ENCODE results near the gene SAMM50.
A peak's percentile ranks its signal among the peaks of the same experiment; 100 is the strongest.

Gene SAMM50

GRCh38 chr22:43955040-43955882 is at the start of gene SAMM50:
Gene SAMM50, plus strand, starts transcription at chr22:43955442. Its CDS starts 136 bp downstream, at chr22:43955578.
- peak within 1 kb of the TSS; percentile 94 for H3K4me3 ChIP-seq (ENCODE audit: low read depth, low read length)
- no peak for TF ChIP-seq CTCF (IDR thresholded peaks at IDR 0.05; ENCODE audit: control insufficient read depth, extremely low read depth, insufficient read depth)
- DNase-seq (ENCODE audit: low read depth), result peak; percentile 70

DNA sequence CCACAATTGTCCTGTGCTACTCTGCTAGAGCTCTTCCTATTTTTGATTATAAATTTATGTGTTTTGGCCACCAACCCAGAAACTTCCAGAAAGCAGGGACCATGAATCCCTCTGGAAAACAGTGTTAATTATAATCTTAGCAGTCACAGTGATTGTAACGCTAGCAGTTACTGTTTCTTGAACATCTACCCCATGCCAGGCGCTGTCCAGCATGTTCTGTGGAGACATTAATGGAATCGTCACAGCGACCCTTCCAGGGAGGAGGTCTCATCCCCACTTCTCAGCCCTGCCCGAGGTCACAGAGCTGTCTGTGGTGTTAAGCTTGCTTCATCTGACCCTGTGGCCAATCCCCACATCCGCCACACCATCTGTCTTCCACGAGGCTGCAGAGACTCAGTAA is 49.6 kb upstream of the SAMM50 start:
- DNase-seq (ENCODE audit: low read depth), result no peak
- TF ChIP-seq CTCF (IDR thresholded peaks at IDR 0.05; ENCODE audit: control insufficient read depth, extremely low read depth, insufficient read depth), result no peak
- no peak overlapping the region for H3K4me3 ChIP-seq (ENCODE audit: low read depth, low read length)

DNA sequence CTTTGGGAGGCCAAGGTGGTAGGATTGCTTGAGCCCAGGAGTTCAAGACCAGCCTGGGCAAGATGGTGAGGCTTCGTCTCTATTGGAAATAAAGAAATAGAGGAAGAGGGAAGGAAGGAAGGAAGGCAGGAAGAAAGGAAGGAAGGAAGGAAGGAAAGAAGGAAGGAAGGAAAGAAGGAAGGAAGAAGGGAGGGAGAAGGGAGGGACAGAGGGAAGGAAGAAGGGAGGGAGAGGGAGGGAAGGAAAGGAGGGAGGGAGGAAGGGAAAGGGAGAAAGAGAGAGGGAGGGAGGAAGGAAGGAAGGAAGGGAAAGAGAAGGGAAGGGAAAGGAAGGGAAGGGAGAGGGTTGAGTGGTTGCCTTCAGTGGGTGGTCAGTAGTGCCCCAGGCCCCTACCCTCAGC is 45.5 kb upstream of the SAMM50 start:
- H3K4me3 ChIP-seq (ENCODE audit: low read depth, low read length), result no peak overlapping the region

GRCh38 chr22:43910178-43910695 is 45.0 kb upstream of the SAMM50 start:
- TF ChIP-seq CTCF (IDR thresholded peaks at IDR 0.05; ENCODE audit: control insufficient read depth, extremely low read depth, insufficient read depth), result no peak
- no peak for DNase-seq (ENCODE audit: low read depth)
- H3K4me3 ChIP-seq (ENCODE audit: low read depth, low read length), result no peak overlapping the region

More for the DNA sequence above, 45.5 kb upstream of the SAMM50 start:
- TF ChIP-seq CTCF (IDR thresholded peaks at IDR 0.05; ENCODE audit: control insufficient read depth, extremely low read depth, insufficient read depth), result no peak
- DNase-seq (ENCODE audit: low read depth), result no peak

GRCh38 chr22:43911351-43911750 is 43.9 kb upstream of the SAMM50 start:
- no peak for TF ChIP-seq CTCF (IDR thresholded peaks at IDR 0.05; ENCODE audit: control insufficient read depth, extremely low read depth, insufficient read depth)
- DNase-seq (ENCODE audit: low read depth), result no peak
- no peak overlapping the region for H3K4me3 ChIP-seq (ENCODE audit: low read depth, low read length)

- no peak for DNase-seq (ENCODE audit: low read depth)
- no peak overlapping the region for H3K4me3 ChIP-seq (ENCODE audit: low read depth, low read length)
- no peak for TF ChIP-seq CTCF (IDR thresholded peaks at IDR 0.05; ENCODE audit: control insufficient read depth, extremely low read depth, insufficient read depth)
Observed at GRCh38 chr22:43917521-43917920, 37.7 kb upstream of the SAMM50 start.
